Measurements from ENCODE around the gene C21orf91.

Gene C21orf91

DNA sequence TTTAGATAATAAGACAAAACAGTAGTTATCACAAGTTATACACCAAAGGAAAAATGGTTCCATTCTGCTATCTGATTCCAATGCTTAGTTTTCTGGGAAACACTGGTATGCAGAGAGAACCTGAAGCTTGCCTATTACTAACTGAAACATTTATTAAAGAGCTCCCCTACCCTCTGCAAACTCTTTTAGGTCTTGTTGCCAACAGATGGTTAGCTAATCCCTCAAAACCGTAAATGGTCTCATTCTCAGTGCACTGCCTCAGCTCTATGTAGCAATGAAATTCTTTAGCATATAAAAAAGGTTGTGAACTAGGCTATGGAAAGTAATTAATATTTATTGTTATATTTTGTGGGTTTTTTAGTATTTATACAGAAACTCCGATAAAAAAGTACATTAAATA is 20.4 kb downstream of the C21orf91 start:
- H3K27ac ChIP-seq: no peak overlapping the region
- TF ChIP-seq, protein P1, sequence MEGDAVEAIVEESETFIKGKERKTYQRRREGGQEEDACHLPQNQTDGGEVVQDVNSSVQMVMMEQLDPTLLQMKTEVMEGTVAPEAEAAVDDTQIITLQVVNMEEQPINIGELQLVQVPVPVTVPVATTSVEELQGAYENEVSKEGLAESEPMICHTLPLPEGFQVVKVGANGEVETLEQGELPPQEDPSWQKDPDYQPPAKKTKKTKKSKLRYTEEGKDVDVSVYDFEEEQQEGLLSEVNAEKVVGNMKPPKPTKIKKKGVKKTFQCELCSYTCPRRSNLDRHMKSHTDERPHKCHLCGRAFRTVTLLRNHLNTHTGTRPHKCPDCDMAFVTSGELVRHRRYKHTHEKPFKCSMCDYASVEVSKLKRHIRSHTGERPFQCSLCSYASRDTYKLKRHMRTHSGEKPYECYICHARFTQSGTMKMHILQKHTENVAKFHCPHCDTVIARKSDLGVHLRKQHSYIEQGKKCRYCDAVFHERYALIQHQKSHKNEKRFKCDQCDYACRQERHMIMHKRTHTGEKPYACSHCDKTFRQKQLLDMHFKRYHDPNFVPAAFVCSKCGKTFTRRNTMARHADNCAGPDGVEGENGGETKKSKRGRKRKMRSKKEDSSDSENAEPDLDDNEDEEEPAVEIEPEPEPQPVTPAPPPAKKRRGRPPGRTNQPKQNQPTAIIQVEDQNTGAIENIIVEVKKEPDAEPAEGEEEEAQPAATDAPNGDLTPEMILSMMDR (IDR thresholded peaks at IDR 0.05): no peak
- no peak for TF ChIP-seq ZFX (IDR thresholded peaks at IDR 0.05; ENCODE audit: borderline replicate concordance)

DNA sequence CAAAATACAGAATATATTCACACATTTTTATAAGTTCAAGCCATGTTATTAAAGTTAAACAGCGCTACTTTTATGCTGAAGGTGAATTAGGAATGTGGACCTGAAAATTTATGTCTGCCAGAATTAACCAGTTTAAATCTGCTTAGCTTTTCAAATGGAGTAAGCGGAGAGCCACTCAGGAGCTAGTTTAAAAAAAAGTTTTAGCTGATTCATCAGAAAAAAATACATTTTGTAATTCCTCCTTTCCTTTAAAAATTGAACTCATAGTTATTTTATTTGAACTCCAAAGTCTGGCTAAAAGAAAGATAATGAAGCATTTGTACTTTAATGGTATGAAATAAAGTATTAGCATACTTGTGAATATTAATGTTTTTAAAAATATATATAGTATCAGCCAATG is 21.2 kb downstream of the C21orf91 start:
- no peak overlapping the region for H3K27ac ChIP-seq
- TF ChIP-seq, protein P1 (IDR thresholded peaks at IDR 0.05): no peak
- TF ChIP-seq ZFX (IDR thresholded peaks at IDR 0.05; ENCODE audit: borderline replicate concordance): no peak

DNA sequence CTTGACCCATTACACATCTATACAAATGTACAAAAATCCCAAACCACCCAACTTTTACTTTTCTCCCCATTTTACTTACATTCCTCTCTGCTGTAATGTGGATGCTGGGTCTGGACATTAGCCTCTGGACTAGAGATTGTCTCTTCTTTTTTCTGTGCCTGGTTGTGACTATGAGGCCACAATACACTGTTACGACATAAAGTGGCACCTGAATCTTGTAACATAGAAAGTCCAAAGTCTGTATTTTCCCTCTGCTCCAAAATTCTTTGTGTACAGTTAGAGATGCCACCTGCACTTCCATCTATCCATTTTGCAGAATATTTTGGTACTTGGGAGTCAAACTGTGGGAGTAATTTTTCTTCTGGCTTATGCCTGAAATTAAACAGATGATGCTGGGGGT is 22.7 kb downstream of the C21orf91 start:
- H3K27ac ChIP-seq: no peak overlapping the region
- TF ChIP-seq, protein P1 (IDR thresholded peaks at IDR 0.05): no peak
- no peak for TF ChIP-seq ZFX (IDR thresholded peaks at IDR 0.05; ENCODE audit: borderline replicate concordance)

DNA sequence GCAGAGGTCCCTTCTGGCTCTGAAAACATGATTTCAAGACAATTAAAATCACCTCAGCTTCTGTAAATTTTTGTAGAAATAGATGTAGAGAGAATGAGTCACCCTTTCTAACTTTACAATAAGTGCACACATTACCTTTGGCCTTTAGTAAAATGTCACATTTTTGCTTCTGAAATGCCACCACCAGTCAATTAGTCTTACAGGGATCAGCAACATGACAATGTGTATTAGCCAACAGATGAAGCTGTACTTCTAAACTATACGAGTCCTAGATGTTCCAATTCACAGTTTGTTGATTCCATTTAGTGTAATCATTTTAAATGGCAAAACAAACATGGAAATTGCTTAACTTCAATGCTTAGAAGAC is 23.1 kb downstream of the C21orf91 start:
- TF ChIP-seq ZFX (IDR thresholded peaks at IDR 0.05; ENCODE audit: borderline replicate concordance): no peak
- TF ChIP-seq, protein P1 (IDR thresholded peaks at IDR 0.05): no peak
- H3K27ac ChIP-seq: no peak overlapping the region

DNA sequence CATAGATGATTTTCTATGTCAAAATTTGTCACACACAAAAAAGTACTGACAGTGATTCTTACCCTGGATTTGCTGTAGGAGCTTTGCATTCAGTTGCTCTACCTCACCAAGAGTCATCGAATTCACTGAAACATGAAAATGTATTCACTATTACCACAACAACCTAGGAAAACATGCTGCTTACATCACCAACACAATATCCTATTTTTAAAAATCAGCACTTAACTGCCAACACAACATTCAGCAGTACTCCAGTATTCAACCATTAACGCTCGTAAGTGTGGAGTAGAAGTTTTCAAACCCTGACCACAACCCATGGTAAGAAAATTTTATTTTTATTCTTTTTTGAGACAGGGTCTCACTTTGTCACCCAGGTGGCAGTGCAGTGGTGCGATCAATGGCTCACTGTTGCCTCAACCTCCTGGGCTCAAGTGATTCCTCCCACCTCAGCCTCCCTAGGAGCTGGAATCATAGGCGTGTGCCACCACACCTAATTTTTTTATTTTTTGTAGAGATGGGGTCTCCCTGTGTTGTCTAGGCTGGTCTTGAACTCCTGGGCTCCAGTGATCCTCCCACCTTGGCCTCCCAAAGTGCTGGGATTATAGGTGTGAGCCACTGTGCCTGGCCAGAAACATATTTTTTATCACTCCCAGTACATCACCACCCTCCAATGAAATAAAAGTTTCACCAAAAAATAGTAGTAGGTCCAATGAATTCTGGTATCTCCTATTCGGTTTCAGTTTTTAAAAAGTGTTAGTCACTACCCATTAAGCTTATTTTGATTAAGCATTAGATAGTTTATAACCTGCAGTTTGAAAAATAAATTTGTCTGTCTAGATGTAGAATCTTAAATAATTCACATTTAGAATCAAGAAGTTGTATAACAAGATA is 23.8 kb downstream of the C21orf91 start:
- no peak for TF ChIP-seq ZFX (IDR thresholded peaks at IDR 0.05; ENCODE audit: borderline replicate concordance)
- TF ChIP-seq, protein P1 (IDR thresholded peaks at IDR 0.05): no peak
- H3K27ac ChIP-seq: no peak overlapping the region

DNA sequence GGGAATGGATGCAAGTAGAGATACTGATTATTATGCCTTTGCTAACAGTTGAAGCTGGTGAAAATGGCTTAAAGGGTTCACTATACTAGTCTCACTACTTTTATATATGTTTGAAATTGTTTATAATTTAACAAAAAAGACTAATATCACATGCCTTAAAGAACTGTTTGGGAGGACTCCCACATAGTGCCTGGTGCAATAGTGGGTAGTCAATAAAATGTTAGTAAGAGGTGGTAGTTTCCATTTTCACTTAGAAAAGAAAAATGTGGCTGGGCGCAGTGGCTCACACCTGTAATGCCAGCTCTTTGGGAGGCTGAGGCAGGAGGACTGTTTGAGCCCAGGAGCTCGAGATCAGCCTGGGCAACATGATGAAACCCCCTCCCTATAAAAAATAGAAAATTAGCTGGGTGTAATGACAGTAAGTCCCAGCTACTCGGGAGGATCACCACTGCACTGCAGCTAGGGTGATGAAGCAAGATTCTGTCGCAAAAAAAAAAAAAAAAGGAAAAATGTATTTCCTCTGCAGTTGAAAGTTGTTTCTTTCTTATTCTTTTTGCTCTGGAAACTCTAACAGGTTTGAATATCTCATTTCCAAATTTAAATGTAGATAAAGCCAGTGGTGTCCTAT is 24.5 kb downstream of the C21orf91 start:
- TF ChIP-seq, protein P1 (IDR thresholded peaks at IDR 0.05): no peak
- TF ChIP-seq ZFX (IDR thresholded peaks at IDR 0.05; ENCODE audit: borderline replicate concordance): no peak
- H3K27ac ChIP-seq: no peak overlapping the region

All from 22Rv1 (cell line).